Measurements from ENCODE around the gene MRPL14. TPM values are rescaled to one million over a fixed set of nuclear protein-coding genes. Genes with fewer than 3 reads are reported as not detected.

MRPL14 gene
- total and polyA plus RNA-seq, 4 donors = 24.6 to 40.3 (median 32.0) TPM

DNA sequence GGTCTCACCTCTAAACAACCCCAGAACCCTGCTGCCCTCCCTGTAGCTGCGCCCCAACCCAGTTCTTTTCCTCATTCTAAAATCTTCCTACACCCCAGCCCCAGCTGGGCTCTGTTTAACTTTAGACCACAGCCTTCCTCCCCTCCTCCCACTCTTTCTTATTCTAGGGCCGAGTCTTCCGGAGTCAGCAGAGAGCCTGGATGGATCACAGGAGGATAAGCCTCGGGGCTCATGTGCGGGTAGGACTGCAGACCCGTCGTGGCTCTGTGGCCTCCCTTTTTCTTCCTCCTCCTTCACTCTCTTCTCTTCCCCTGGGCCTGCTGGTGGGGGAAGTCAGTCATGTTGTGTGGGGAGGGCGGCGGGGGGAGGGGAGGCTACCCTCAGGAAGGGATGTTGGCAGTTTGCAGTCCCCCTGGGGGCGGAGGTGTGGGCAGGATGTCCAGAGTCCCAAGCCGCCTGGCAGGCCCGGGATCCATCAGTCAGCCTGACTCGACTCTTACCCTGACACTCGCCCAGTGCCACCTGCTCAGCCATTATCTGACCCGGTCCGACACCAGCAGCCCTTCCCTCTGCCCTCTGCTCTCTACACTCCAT lies 39.4 kb upstream of the MRPL14 start:
- Histone ChIP-seq H3K36me3 (ENCODE audit: control insufficient read depth in 1 of 2, insufficient read depth in 2 of 2, low read length in 1 of 2) (no peaks in the 10 kb centered on the region), H3K27ac (ENCODE audit: low read depth in 1 of 2, low read length in 2 of 2) (no peak overlapping the region), H3K4me3 (ENCODE audit: low read length in 2 of 2) (no peak overlapping the region), H3K4me1 (ENCODE audit: control insufficient read depth in 1 of 2, insufficient read depth in 2 of 2, low read length in 2 of 2) (no peaks in the 10 kb centered on the region), H3K9me3 (ENCODE audit: control insufficient read depth, low read length) (no peaks in the 10 kb centered on the region), H3K27me3 (ENCODE audit: control insufficient read depth in 1 of 2, insufficient read depth in 2 of 2, low read length in 1 of 2) (no peaks in the 10 kb centered on the region)
- intact Hi-C loops (cut with DNase I) = no loop called here
- DNase-seq = no peak
- WGBS, 2 donors = 64 to 65% methylated on average over 12 to 16 of the region's 16 CpGs
- no peak for ATAC-seq (ENCODE audit: low FRiP score)

- Histone ChIP-seq H3K4me3 (ENCODE audit: low read length in 2 of 2) (no peak overlapping the region), H3K36me3 (ENCODE audit: control insufficient read depth in 1 of 2, insufficient read depth in 2 of 2, low read length in 1 of 2) (no peaks in the 10 kb centered on the region), H3K27me3 (ENCODE audit: control insufficient read depth in 1 of 2, insufficient read depth in 2 of 2, low read length in 1 of 2) (no peaks in the 10 kb centered on the region), H3K27ac (ENCODE audit: low read depth in 1 of 2, low read length in 2 of 2) (no peak overlapping the region), H3K9me3 (ENCODE audit: control insufficient read depth, low read length) (no peaks in the 10 kb centered on the region), H3K4me1 (ENCODE audit: control insufficient read depth in 1 of 2, insufficient read depth in 2 of 2, low read length in 2 of 2) (no peaks in the 10 kb centered on the region)
- 77 to 79% methylated on average over 7 of the region's 7 CpGs for WGBS, 2 donors
- ATAC-seq (ENCODE audit: low FRiP score) (no peak), DNase-seq (no peak)
- intact Hi-C loops (cut with DNase I) = no loop called here
Observed at GRCh38 chr6:44166116-44166515, 38.9 kb upstream of the MRPL14 start.

GRCh38 chr6:44162876-44163625 lies 35.8 kb upstream of the MRPL14 start:
- ATAC-seq (ENCODE audit: low FRiP score) (no peak), DNase-seq (no peak)
- H3K4me1 ChIP-seq (ENCODE audit: control insufficient read depth in 1 of 2, insufficient read depth in 2 of 2, low read length in 2 of 2) = no peaks in the 10 kb centered on the region
- no peak overlapping the region for H3K4me3 ChIP-seq (ENCODE audit: low read length in 2 of 2)
- WGBS, 2 donors = 79 to 82% methylated on average over 8 of the region's 8 CpGs
- H3K36me3 ChIP-seq (ENCODE audit: control insufficient read depth in 1 of 2, insufficient read depth in 2 of 2, low read length in 1 of 2) = no peaks in the 10 kb centered on the region
- H3K27ac ChIP-seq (ENCODE audit: low read depth in 1 of 2, low read length in 2 of 2) = no peak overlapping the region
- intact Hi-C loops (cut with DNase I) = no loop called here
- no peaks in the 10 kb centered on the region for H3K27me3 ChIP-seq (ENCODE audit: control insufficient read depth in 1 of 2, insufficient read depth in 2 of 2, low read length in 1 of 2)
- no peaks in the 10 kb centered on the region for H3K9me3 ChIP-seq (ENCODE audit: control insufficient read depth, low read length)

GRCh38 chr6:44161997-44162338 lies 34.7 kb upstream of the MRPL14 start:
- intact Hi-C loops (cut with DNase I) = no loop called here
- no peak for DNase-seq
- Histone ChIP-seq H3K4me1 (ENCODE audit: control insufficient read depth in 1 of 2, insufficient read depth in 2 of 2, low read length in 2 of 2) (no peaks in the 10 kb centered on the region), H3K4me3 (ENCODE audit: low read length in 2 of 2) (no peak overlapping the region), H3K27ac (ENCODE audit: low read depth in 1 of 2, low read length in 2 of 2) (no peak overlapping the region), H3K9me3 (ENCODE audit: control insufficient read depth, low read length) (no peaks in the 10 kb centered on the region), H3K27me3 (ENCODE audit: control insufficient read depth in 1 of 2, insufficient read depth in 2 of 2, low read length in 1 of 2) (no peaks in the 10 kb centered on the region), H3K36me3 (ENCODE audit: control insufficient read depth in 1 of 2, insufficient read depth in 2 of 2, low read length in 1 of 2) (no peaks in the 10 kb centered on the region)
- WGBS, 2 donors = 60 to 62% methylated on average over 8 of the region's 8 CpGs
- no peak for ATAC-seq (ENCODE audit: low FRiP score)

DNA sequence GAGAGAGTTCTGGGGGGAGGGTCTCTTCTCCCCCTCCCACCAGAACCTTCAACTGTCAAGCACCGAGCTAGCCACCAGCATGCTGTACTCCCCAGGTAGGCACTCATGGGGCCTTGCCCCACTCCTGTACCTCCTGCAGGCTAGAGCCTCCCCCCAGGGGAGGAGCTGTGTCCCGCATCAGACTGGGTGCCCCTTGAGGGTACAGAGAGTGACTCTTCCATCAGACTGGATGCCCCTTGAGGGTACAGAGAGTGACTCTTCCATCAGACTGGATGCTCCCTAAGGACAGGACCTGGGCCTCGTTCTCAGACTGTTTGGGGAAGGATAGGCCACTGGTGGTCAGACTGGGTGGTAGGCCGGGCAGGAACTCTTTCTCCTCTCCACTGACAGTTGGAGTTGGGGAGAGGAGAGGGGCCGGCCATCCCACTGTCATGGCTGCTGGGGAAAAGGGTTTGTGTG lies 31.5 kb upstream of the MRPL14 start, which contains the start of gene CAPN11:
TSS of gene CAPN11 (plus strand) at position 51 of the 459 bp plus-strand sequence. CDS start at position 80, 29 bp downstream.
- H3K27me3 ChIP-seq (ENCODE audit: control insufficient read depth in 1 of 2, insufficient read depth in 2 of 2, low read length in 1 of 2) = no peaks in the 10 kb centered on the region
- WGBS, 2 donors = 79 to 90% methylated on average over 5 of the region's 5 CpGs
- ATAC-seq (ENCODE audit: low FRiP score) (no peak), DNase-seq (no peak)
- no peak within 1 kb of the TSS for H3K27ac ChIP-seq (ENCODE audit: low read depth in 1 of 2, low read length in 2 of 2)
- no peaks in the 10 kb centered on the region for H3K9me3 ChIP-seq (ENCODE audit: control insufficient read depth, low read length)
- no peak within 1 kb of the TSS for H3K4me3 ChIP-seq (ENCODE audit: low read length in 2 of 2)
- no peaks in the 10 kb centered on the region for H3K4me1 ChIP-seq (ENCODE audit: control insufficient read depth in 1 of 2, insufficient read depth in 2 of 2, low read length in 2 of 2)
- intact Hi-C loops (cut with DNase I) = loop anchor here in 1 of 2 donors (10.0 kb wide), 1 partner anchor 176 kb away; no protein-coding TSS in a partner anchor
- H3K36me3 ChIP-seq (ENCODE audit: control insufficient read depth in 1 of 2, insufficient read depth in 2 of 2, low read length in 1 of 2) = no peaks in the 10 kb centered on the region

DNA sequence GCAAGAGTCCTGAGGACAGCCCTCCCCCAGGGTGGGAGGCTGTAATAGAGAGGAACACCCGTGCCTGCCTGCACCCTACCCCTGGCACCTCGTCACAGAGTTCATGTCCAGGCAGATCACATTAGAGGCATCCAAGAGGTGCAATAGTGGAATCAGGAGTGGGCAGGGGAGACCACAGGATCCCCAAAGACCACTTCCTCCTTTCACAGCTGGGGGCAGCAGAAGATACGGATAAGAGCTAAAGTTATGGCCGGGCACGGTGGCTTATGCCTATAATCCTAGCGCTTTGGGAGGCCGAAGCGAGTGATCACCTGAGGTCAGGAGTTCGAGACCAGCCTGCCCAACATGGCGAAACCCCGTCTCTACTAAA lies 29.9 kb upstream of the MRPL14 start:
- no peaks in the 10 kb centered on the region for H3K27me3 ChIP-seq (ENCODE audit: control insufficient read depth in 1 of 2, insufficient read depth in 2 of 2, low read length in 1 of 2)
- no peak overlapping the region for H3K27ac ChIP-seq (ENCODE audit: low read depth in 1 of 2, low read length in 2 of 2)
- ATAC-seq (ENCODE audit: low FRiP score) (no peak), DNase-seq (no peak)
- WGBS, 2 donors = 73 to 87% methylated on average over 11 of the region's 11 CpGs
- peaks cover 0 to 2% of the 10 kb centered on the region in 2 donors for H3K36me3 ChIP-seq (ENCODE audit: control insufficient read depth in 1 of 2, insufficient read depth in 2 of 2, low read length in 1 of 2)
- H3K4me3 ChIP-seq (ENCODE audit: low read length in 2 of 2) = no peak overlapping the region
- H3K9me3 ChIP-seq (ENCODE audit: control insufficient read depth, low read length) = no peaks in the 10 kb centered on the region
- intact Hi-C loops (cut with DNase I) = loop anchor here in 1 of 2 donors (10.0 kb wide), 1 partner anchor 178 kb away; no protein-coding TSS in a partner anchor
- H3K4me1 ChIP-seq (ENCODE audit: control insufficient read depth in 1 of 2, insufficient read depth in 2 of 2, low read length in 2 of 2) = no peaks in the 10 kb centered on the region

DNA sequence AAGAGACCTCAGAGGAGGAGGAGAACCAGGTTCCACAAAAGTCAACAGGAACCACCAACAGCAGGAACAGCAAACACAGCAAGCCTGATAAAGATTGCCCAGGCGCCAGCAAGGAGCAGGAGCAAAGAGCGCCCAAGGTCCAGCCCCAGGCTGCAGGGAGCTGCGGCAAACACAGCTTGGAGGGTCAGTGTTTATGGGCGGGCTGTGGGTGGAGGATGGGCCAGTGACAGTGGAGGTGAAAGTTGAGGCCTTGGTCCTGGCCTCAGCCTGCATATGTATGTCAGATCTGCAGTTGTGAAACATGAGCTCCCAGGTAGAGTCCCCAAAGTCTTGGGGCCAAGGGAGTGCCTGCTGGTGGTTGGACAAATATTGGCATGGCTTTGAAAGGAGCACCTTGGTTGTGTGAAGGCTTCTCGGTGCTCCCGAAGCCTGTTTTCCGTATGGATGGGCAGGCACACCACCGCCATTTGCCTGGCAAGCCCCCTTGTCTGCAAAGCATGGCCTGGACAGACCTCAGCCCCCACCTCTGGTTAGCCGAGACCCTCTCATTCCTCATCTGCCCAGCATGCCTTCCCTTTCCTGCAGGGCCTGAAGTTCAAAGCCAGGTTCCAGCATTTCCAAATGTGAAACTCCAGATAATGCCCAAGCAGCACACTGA lies 29.4 kb upstream of the MRPL14 start:
- Histone ChIP-seq H3K4me1 (ENCODE audit: control insufficient read depth in 1 of 2, insufficient read depth in 2 of 2, low read length in 2 of 2) (no peaks in the 10 kb centered on the region), H3K4me3 (ENCODE audit: low read length in 2 of 2) (no peak overlapping the region), H3K27me3 (ENCODE audit: control insufficient read depth in 1 of 2, insufficient read depth in 2 of 2, low read length in 1 of 2) (no peaks in the 10 kb centered on the region), H3K27ac (ENCODE audit: low read depth in 1 of 2, low read length in 2 of 2) (no peak overlapping the region), H3K9me3 (ENCODE audit: control insufficient read depth, low read length) (no peaks in the 10 kb centered on the region), H3K36me3 (ENCODE audit: control insufficient read depth in 1 of 2, insufficient read depth in 2 of 2, low read length in 1 of 2) (peaks cover 0 to 2% of the 10 kb centered on the region in 2 donors)
- 78 to 82% methylated on average over 9 of the region's 9 CpGs for WGBS, 2 donors
- DNase-seq (no peak), ATAC-seq (ENCODE audit: low FRiP score) (no peak)
- intact Hi-C loops (cut with DNase I) = loop anchor here in 1 of 2 donors (10.0 kb wide), 1 partner anchor 178 kb away; no protein-coding TSS in a partner anchor

GRCh38 chr6:44154067-44154466 lies 26.8 kb upstream of the MRPL14 start:
- 89 to 91% methylated on average over 12 of the region's 12 CpGs for WGBS, 2 donors
- ATAC-seq (ENCODE audit: low FRiP score) = no peak
- H3K9me3 ChIP-seq (ENCODE audit: control insufficient read depth, low read length) = no peaks in the 10 kb centered on the region
- DNase-seq = peak in 1 of 2 donors; percentile 33
- H3K36me3 ChIP-seq (ENCODE audit: control insufficient read depth in 1 of 2, insufficient read depth in 2 of 2, low read length in 1 of 2) = peaks cover 0 to 2% of the 10 kb centered on the region in 2 donors
- H3K27ac ChIP-seq (ENCODE audit: low read depth in 1 of 2, low read length in 2 of 2) = no peak overlapping the region
- intact Hi-C loops (cut with DNase I) = loop anchor here in 1 of 2 donors (10.0 kb wide), 1 partner anchor 181 kb away; no protein-coding TSS in a partner anchor
- H3K27me3 ChIP-seq (ENCODE audit: control insufficient read depth in 1 of 2, insufficient read depth in 2 of 2, low read length in 1 of 2) = no peaks in the 10 kb centered on the region
- no peaks in the 10 kb centered on the region for H3K4me1 ChIP-seq (ENCODE audit: control insufficient read depth in 1 of 2, insufficient read depth in 2 of 2, low read length in 2 of 2)
- no peak overlapping the region for H3K4me3 ChIP-seq (ENCODE audit: low read length in 2 of 2)

All from aorta (tissue), 5 donors.